Measurements from ENCODE around the gene DOP1B. TPM values are rescaled to one million over a fixed set of nuclear protein-coding genes. Genes with fewer than 3 reads are reported as not detected.

The DOP1B gene
- total RNA-seq, 1 donor from 2014 or later, result 23.8 TPM

Other genes with a start within 250 kb of the DOP1B start
- 13.9 TPM for gene SETD4, start 96.3 kb upstream of the DOP1B start, total RNA-seq
- gene CBR1, start 86.8 kb upstream of the DOP1B start, total RNA-seq, result 131 TPM
- gene CBR3, start 21.7 kb upstream of the DOP1B start, total RNA-seq, result 33.7 TPM
- 28.8 TPM for gene MORC3, start 163.4 kb downstream of the DOP1B start, total RNA-seq
- 5.4 TPM for gene CHAF1B, start 228.6 kb downstream of the DOP1B start, total RNA-seq

All from esophagus mucosa (tissue), 1 donor.